ENCODE measurements around the gene BICD1. TPM values are rescaled to one million over a fixed set of nuclear protein-coding genes. Genes with fewer than 3 reads are reported as not detected.
A peak's percentile ranks its signal among the peaks of the same experiment; 100 is the strongest.

BICD1 gene
- total and polyA plus RNA-seq, 12 donors = 2.5 to 14.7 (median 9.2) TPM

GRCh38 chr12:32395026-32395425 lies 288.4 kb downstream of the BICD1 start:
- H3K4me3 ChIP-seq = no peak overlapping the region
- no peak for TF ChIP-seq CTCF (IDR thresholded peaks at IDR 0.05)
- H3K9me3 ChIP-seq = peaks cover 0 to 8% (median 0%) of the 10 kb centered on the region in 11 donors
- peaks cover 0 to 19% (median 11%) of the 10 kb centered on the region in 9 donors for H3K4me1 ChIP-seq
- peaks cover 0 to 19% (median 0%) of the 10 kb centered on the region in 7 donors for H3K27me3 ChIP-seq
- intact Hi-C loops (cut with DNase I) = loop anchor here in 2 of 10 donors (5.0 kb wide), 1 partner anchor 57 kb away; no protein-coding TSS in a partner anchor
- H3K27ac ChIP-seq = no peak overlapping the region
- ATAC-seq = no peak
- no peaks in the 10 kb centered on the region for H3K36me3 ChIP-seq
- no peak for DNase-seq

- Histone ChIP-seq H3K4me1 (peaks cover 0 to 27% (median 21%) of the 10 kb centered on the region in 9 donors), H3K9me3 (no peaks in the 10 kb centered on the region), H3K36me3 (no peaks in the 10 kb centered on the region), H3K27ac (no peak overlapping the region), H3K27me3 (peaks cover 0 to 32% (median 0%) of the 10 kb centered on the region in 7 donors), H3K4me3 (no peak overlapping the region)
- intact Hi-C loops (cut with DNase I) = loop anchor here in 2 of 10 donors (5.0 kb wide), 1 partner anchor 55 kb away; no protein-coding TSS in a partner anchor
- ATAC-seq (no peak), DNase-seq (no peak)
- WGBS, 2 donors = 61 to 62% methylated on average over 4 of the region's 4 CpGs
- TF ChIP-seq CTCF (IDR thresholded peaks at IDR 0.05) = no peak
Measured at GRCh38 chr12:32397696-32398095, 291.0 kb downstream of the BICD1 start.

GRCh38 chr12:32398181-32398580 lies 291.5 kb downstream of the BICD1 start:
- Histone ChIP-seq H3K9me3 (no peaks in the 10 kb centered on the region), H3K27me3 (peaks cover 0 to 32% (median 0%) of the 10 kb centered on the region in 7 donors), H3K4me3 (peak overlapping the region in 2 of 10 donors; percentile 86 to 94), H3K36me3 (no peaks in the 10 kb centered on the region), H3K4me1 (peaks cover 0 to 32% (median 21%) of the 10 kb centered on the region in 9 donors), H3K27ac (no peak overlapping the region)
- TF ChIP-seq CTCF (IDR thresholded peaks at IDR 0.05) = no peak
- 92 to 96% methylated on average over 4 of the region's 4 CpGs for WGBS, 2 donors
- DNase-seq = no peak
- intact Hi-C loops (cut with DNase I) = loop anchor here in 2 of 10 donors (5.0 kb wide), 1 partner anchor 54 kb away; no protein-coding TSS in a partner anchor
- no peak for ATAC-seq

GRCh38 chr12:32398816-32399369 lies 292.2 kb downstream of the BICD1 start:
- Histone ChIP-seq H3K27ac (peak overlapping the region; percentile 64 to 93 (median 82)), H3K9me3 (no peaks in the 10 kb centered on the region), H3K27me3 (peaks cover 0 to 32% (median 0%) of the 10 kb centered on the region in 7 donors), H3K36me3 (no peaks in the 10 kb centered on the region), H3K4me3 (peak overlapping the region; percentile 62 to 98 (median 89)), H3K4me1 (peaks cover 0 to 39% (median 21%) of the 10 kb centered on the region in 9 donors)
- ATAC-seq (no peak), DNase-seq (no peak)
- WGBS, 2 donors = 2 to 3% methylated on average over 28 to 36 of the region's 36 CpGs
- no peak for TF ChIP-seq CTCF (IDR thresholded peaks at IDR 0.05)
- intact Hi-C loops (cut with DNase I) = loop anchor here in 2 of 10 donors (5.0 kb wide), 1 partner anchor 53 kb away; no protein-coding TSS in a partner anchor
